ENCODE data around the gene LRMDA. TPM values are rescaled to one million over a fixed set of nuclear protein-coding genes. Genes with fewer than 3 reads are reported as not detected.
A peak's percentile ranks its signal among the peaks of the same experiment; 100 is the strongest.

The LRMDA gene
- total RNA-seq, 4 donors from 2014 or later: 7.3 to 20.1 (median 8.4) TPM

DNA sequence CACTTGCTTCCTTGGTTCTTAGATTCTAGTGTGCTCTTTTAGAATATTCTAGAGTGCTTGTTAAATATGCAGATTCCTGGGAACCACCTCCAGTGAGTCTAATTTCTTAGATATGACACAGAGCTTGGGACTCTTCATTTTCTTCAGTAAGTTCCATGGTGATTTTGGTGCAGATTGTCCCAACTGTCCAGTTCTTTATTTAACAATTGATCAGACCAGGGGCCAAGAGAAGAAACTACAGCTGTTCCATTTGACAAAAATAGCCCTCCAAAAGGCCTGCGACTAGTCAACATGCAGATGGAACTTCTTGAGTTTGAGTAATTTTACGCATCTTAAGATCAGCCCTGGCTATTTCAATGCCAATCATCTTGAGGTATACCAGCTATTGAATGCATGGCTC, 760.7 kb downstream of the LRMDA start:
- no peak for TF ChIP-seq EP300 (IDR thresholded peaks at IDR 0.05)
- TF ChIP-seq, protein P1, sequence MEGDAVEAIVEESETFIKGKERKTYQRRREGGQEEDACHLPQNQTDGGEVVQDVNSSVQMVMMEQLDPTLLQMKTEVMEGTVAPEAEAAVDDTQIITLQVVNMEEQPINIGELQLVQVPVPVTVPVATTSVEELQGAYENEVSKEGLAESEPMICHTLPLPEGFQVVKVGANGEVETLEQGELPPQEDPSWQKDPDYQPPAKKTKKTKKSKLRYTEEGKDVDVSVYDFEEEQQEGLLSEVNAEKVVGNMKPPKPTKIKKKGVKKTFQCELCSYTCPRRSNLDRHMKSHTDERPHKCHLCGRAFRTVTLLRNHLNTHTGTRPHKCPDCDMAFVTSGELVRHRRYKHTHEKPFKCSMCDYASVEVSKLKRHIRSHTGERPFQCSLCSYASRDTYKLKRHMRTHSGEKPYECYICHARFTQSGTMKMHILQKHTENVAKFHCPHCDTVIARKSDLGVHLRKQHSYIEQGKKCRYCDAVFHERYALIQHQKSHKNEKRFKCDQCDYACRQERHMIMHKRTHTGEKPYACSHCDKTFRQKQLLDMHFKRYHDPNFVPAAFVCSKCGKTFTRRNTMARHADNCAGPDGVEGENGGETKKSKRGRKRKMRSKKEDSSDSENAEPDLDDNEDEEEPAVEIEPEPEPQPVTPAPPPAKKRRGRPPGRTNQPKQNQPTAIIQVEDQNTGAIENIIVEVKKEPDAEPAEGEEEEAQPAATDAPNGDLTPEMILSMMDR (IDR thresholded peaks at IDR 0.05): no peak
- TF ChIP-seq POLR2AphosphoS5 (IDR thresholded peaks at IDR 0.05): no peak
- TF ChIP-seq POLR2A (IDR thresholded peaks at IDR 0.05): no peak
- Histone ChIP-seq H3K4me1 (peaks cover 0 to 46% (median 0%) of the 10 kb centered on the region in 3 donors), H3K9me3 (no peaks in the 10 kb centered on the region), H3K27ac (no peak overlapping the region), H3K4me3 (no peak overlapping the region), H3K36me3 (no peaks in the 10 kb centered on the region), H3K27me3 (no peaks in the 10 kb centered on the region)
- 72 to 90% methylated on average over 2 of the region's 2 CpGs for WGBS, 2 donors (ENCODE audit: low coverage in 1 of 2)
- no peak for ATAC-seq

DNA sequence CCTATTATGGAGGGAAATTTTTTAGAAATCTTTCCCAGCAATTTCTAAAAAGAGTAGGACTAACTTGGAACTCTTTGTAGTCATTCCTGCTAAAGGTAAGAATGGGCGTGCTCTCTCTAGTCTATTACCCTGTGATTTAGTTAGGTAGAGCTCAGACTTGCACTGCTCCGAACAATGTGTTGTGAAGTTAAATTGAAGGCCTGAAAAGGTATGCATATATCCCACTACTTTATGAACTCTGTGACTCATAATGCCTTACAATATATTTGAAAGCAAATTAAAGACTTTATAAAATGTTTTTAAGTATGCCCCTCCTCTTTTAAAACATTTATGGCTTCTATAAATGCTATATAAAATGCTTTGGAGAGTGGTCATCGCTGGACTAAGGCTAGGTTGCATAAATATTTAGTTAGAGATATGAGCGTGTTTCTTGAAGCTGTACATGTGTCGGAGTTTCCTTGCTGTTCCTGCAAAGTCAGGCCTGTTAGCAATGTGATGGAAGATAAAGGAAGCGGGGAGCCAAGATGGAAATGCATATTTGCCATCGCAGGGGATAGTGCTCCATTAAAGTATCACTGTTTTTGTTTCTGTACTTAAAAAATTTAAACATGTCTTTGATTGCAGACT, 761.4 kb downstream of the LRMDA start:
- H3K27ac ChIP-seq: no peak overlapping the region
- no peaks in the 10 kb centered on the region for H3K36me3 ChIP-seq
- WGBS, 2 donors (ENCODE audit: low coverage in 1 of 2): 58 to 59% methylated on average over 7 of the region's 7 CpGs
- H3K4me3 ChIP-seq: no peak overlapping the region
- H3K9me3 ChIP-seq: no peaks in the 10 kb centered on the region
- peaks cover 0 to 39% (median 0%) of the 10 kb centered on the region in 3 donors for H3K4me1 ChIP-seq
- ATAC-seq: no peak
- no peaks in the 10 kb centered on the region for H3K27me3 ChIP-seq
- TF ChIP-seq, protein P1 (IDR thresholded peaks at IDR 0.05): no peak
- TF ChIP-seq POLR2AphosphoS5 (IDR thresholded peaks at IDR 0.05): no peak
- TF ChIP-seq POLR2A (IDR thresholded peaks at IDR 0.05): no peak
- TF ChIP-seq EP300 (IDR thresholded peaks at IDR 0.05): no peak

- ATAC-seq: peak; percentile 50
These were observed 764.4 kb downstream of the LRMDA start for GRCh38 chr10:76195654-76196390.

GRCh38 chr10:76197293-76197692, 765.9 kb downstream of the LRMDA start:
- Histone ChIP-seq H3K4me1 (peaks cover 0 to 22% (median 0%) of the 10 kb centered on the region in 3 donors), H3K36me3 (no peaks in the 10 kb centered on the region), H3K9me3 (no peaks in the 10 kb centered on the region), H3K27me3 (no peaks in the 10 kb centered on the region), H3K27ac (no peak overlapping the region), H3K4me3 (no peak overlapping the region)
- TF ChIP-seq POLR2AphosphoS5 (IDR thresholded peaks at IDR 0.05) (no peak), POLR2A (IDR thresholded peaks at IDR 0.05) (no peak), EP300 (IDR thresholded peaks at IDR 0.05) (no peak)
- TF ChIP-seq, protein P1 (IDR thresholded peaks at IDR 0.05): no peak
- no peak for ATAC-seq
- 100% methylated on average over 2 of the region's 4 CpGs; no CpG with 5 or more reads in 1 of the 2 donors for WGBS, 2 donors (ENCODE audit: low coverage in 1 of 2)

More at GRCh38 chr10:76195654-76196390, 764.4 kb downstream of the LRMDA start:
- Histone ChIP-seq H3K9me3 (no peaks in the 10 kb centered on the region), H3K27me3 (no peaks in the 10 kb centered on the region), H3K36me3 (no peaks in the 10 kb centered on the region), H3K27ac (peak overlapping the region in 1 of 4 donors; percentile 24), H3K4me1 (peaks cover 0 to 28% (median 0%) of the 10 kb centered on the region in 3 donors), H3K4me3 (no peak overlapping the region)
- TF ChIP-seq POLR2AphosphoS5 (IDR thresholded peaks at IDR 0.05): no peak
- TF ChIP-seq EP300 (IDR thresholded peaks at IDR 0.05): no peak
- no peak for TF ChIP-seq POLR2A (IDR thresholded peaks at IDR 0.05)
- TF ChIP-seq, protein P1 (IDR thresholded peaks at IDR 0.05): no peak
- 59 to 69% methylated on average over 3 of the region's 3 CpGs for WGBS, 2 donors (ENCODE audit: low coverage in 1 of 2)
